HUES48 (cell line): ENCODE measurements around the gene FAM193B.

ENCODE experiments used
- H3K27ac ChIP-seq: one replicate; pipeline ENCODE4 v1.7.0; 2013; ENCODE audit warnings: low read depth, low read length, inconsistent platforms
- H3K27me3 ChIP-seq: 2 replicates; pipeline ENCODE4 v1.6.1; 2013; ENCODE audit warnings: mild to moderate bottlenecking, low read length; ENCODE audit not compliant: control insufficient read depth, insufficient read depth
- H3K36me3 ChIP-seq: 2 replicates; pipeline ENCODE4 v1.6.1; 2013; ENCODE audit warnings: low read length; ENCODE audit not compliant: control insufficient read depth, insufficient read depth
- H3K4me1 ChIP-seq: 2 replicates; pipeline ENCODE4 v1.6.1; 2013; ENCODE audit warnings: mild to moderate bottlenecking, low read length; ENCODE audit not compliant: control insufficient read depth, insufficient read depth
- H3K4me3 ChIP-seq: 2 replicates; pipeline ENCODE4 v1.5.1; 2013; ENCODE audit warnings: mild to moderate bottlenecking, low read depth, low read length
- H3K9ac ChIP-seq: 2 replicates; pipeline ENCODE4 v1.6.1; 2013; ENCODE audit warnings: mild to moderate bottlenecking, low read depth, low read length, moderate library complexity
- H3K9me3 ChIP-seq: 2 replicates; pipeline ENCODE4 v1.6.1; 2013; ENCODE audit warnings: low read length; ENCODE audit not compliant: control insufficient read depth, insufficient read depth

Gene FAM193B

GRCh38 chr5:177526191-177526590 lies 28.2 kb downstream of the FAM193B start:
- H3K27ac ChIP-seq, result no peak overlapping the region
- no peak overlapping the region for H3K9ac ChIP-seq
- H3K36me3 ChIP-seq, result peaks cover 93% of the 10 kb centered on the region

GRCh38 chr5:177524941-177525655 lies 29.3 kb downstream of the FAM193B start:
- Histone ChIP-seq H3K9ac (no peak overlapping the region), H3K4me3 (no peak overlapping the region), H3K27ac (no peak overlapping the region), H3K27me3 (no peaks in the 10 kb centered on the region), H3K36me3 (peaks cover 93% of the 10 kb centered on the region), H3K9me3 (no peaks in the 10 kb centered on the region), H3K4me1 (no peaks in the 10 kb centered on the region)

More at GRCh38 chr5:177526191-177526590, 28.2 kb downstream of the FAM193B start:
- Histone ChIP-seq H3K27me3 (no peaks in the 10 kb centered on the region), H3K9me3 (no peaks in the 10 kb centered on the region), H3K4me1 (no peaks in the 10 kb centered on the region), H3K4me3 (no peak overlapping the region)

GRCh38 chr5:177524539-177524900 lies 29.8 kb downstream of the FAM193B start:
- Histone ChIP-seq H3K4me3 (no peak overlapping the region), H3K9ac (no peak overlapping the region), H3K27ac (no peak overlapping the region), H3K36me3 (peaks cover 93% of the 10 kb centered on the region), H3K9me3 (no peaks in the 10 kb centered on the region), H3K27me3 (no peaks in the 10 kb centered on the region), H3K4me1 (no peaks in the 10 kb centered on the region)

- Histone ChIP-seq H3K27ac (no peak overlapping the region), H3K4me1 (no peaks in the 10 kb centered on the region), H3K4me3 (no peak overlapping the region), H3K9ac (no peak overlapping the region), H3K27me3 (no peaks in the 10 kb centered on the region), H3K9me3 (no peaks in the 10 kb centered on the region), H3K36me3 (peaks cover 93% of the 10 kb centered on the region)
Measured at GRCh38 chr5:177523711-177524538, 30.4 kb downstream of the FAM193B start.

GRCh38 chr5:177520916-177521513 lies 33.3 kb downstream of the FAM193B start:
- Histone ChIP-seq H3K27ac (no peak overlapping the region), H3K9me3 (no peaks in the 10 kb centered on the region), H3K4me3 (no peak overlapping the region), H3K9ac (no peak overlapping the region), H3K4me1 (no peaks in the 10 kb centered on the region), H3K27me3 (no peaks in the 10 kb centered on the region), H3K36me3 (peaks cover 65% of the 10 kb centered on the region)

GRCh38 chr5:177520271-177520670 lies 34.1 kb downstream of the FAM193B start:
- Histone ChIP-seq H3K4me3 (no peak overlapping the region), H3K4me1 (0 out of 2 replicates have a peak, but pooled peaks cover 5% of the 10 kb centered on the region), H3K9me3 (no peaks in the 10 kb centered on the region), H3K27ac (no peak overlapping the region), H3K27me3 (no peaks in the 10 kb centered on the region), H3K9ac (no peak overlapping the region), H3K36me3 (peaks cover 65% of the 10 kb centered on the region)

GRCh38 chr5:177519463-177520235 lies 34.7 kb downstream of the FAM193B start:
- no peak overlapping the region for H3K27ac ChIP-seq
- peaks cover 65% of the 10 kb centered on the region for H3K36me3 ChIP-seq
- H3K27me3 ChIP-seq, result no peaks in the 10 kb centered on the region
- H3K4me3 ChIP-seq, result no peak overlapping the region
- 0 out of 2 replicates have a peak, but pooled peaks cover 5% of the 10 kb centered on the region for H3K4me1 ChIP-seq
- H3K9me3 ChIP-seq, result no peaks in the 10 kb centered on the region
- H3K9ac ChIP-seq, result no peak overlapping the region

GRCh38 chr5:177516601-177517568 lies 37.5 kb downstream of the FAM193B start, which contains the start of gene DDX41:
TSS of gene DDX41 (minus strand) at chr5:177516961. CDS start at chr5:177516945, 16 bp downstream.
- H3K36me3 ChIP-seq, result peaks cover 71% of the 10 kb centered on the region
- peak within 1 kb of the TSS; percentile 93 for H3K4me3 ChIP-seq
- H3K4me1 ChIP-seq, result 0 out of 2 replicates have a peak, but pooled peaks cover 5% of the 10 kb centered on the region
- no peaks in the 10 kb centered on the region for H3K9me3 ChIP-seq
- H3K9ac ChIP-seq, result peak within 1 kb of the TSS; percentile 86
- no peaks in the 10 kb centered on the region for H3K27me3 ChIP-seq
- H3K27ac ChIP-seq, result peak within 1 kb of the TSS; percentile 83

GRCh38 chr5:177515580-177515979 lies 38.8 kb downstream of the FAM193B start:
- H3K4me3 ChIP-seq, result peak overlapping the region; percentile 93

More at GRCh38 chr5:177515580-177515979, 38.8 kb downstream of the FAM193B start:
- H3K36me3 ChIP-seq, result peaks cover 71% of the 10 kb centered on the region
- no peaks in the 10 kb centered on the region for H3K27me3 ChIP-seq
- 0 out of 2 replicates have a peak, but pooled peaks cover 5% of the 10 kb centered on the region for H3K4me1 ChIP-seq
- no peak overlapping the region for H3K9ac ChIP-seq
- H3K9me3 ChIP-seq, result no peaks in the 10 kb centered on the region
- H3K27ac ChIP-seq, result no peak overlapping the region
